ENCODE data around the gene RIN3.
A peak's percentile ranks its signal among the peaks of the same experiment; 100 is the strongest.

The RIN3 gene

GRCh38 chr14:92601757-92602417 is 88.3 kb downstream of the RIN3 start:
- DNase-seq = no peak

- no peak for DNase-seq
These were observed 90.0 kb downstream of the RIN3 start for GRCh38 chr14:92603309-92604242.

- no peak for DNase-seq
These were observed 91.8 kb downstream of the RIN3 start for GRCh38 chr14:92605274-92605940.

- DNase-seq = no peak
These were observed 93.7 kb downstream of the RIN3 start for GRCh38 chr14:92607251-92607650.

GRCh38 chr14:92607702-92608429 is 94.3 kb downstream of the RIN3 start:
- DNase-seq = no peak

GRCh38 chr14:92609955-92610354 is 96.4 kb downstream of the RIN3 start:
- DNase-seq = peak; percentile 63

GRCh38 chr14:92610849-92611271 is 97.3 kb downstream of the RIN3 start:
- DNase-seq = peak; percentile 38

- no peak for DNase-seq
These were observed 99.6 kb downstream of the RIN3 start for GRCh38 chr14:92613008-92613658.

- no peak for DNase-seq
These were observed 100.2 kb downstream of the RIN3 start for GRCh38 chr14:92613681-92614260.

- DNase-seq = no peak
These were observed 101.9 kb downstream of the RIN3 start for GRCh38 chr14:92615451-92615850.

- DNase-seq = no peak
These were observed 102.6 kb downstream of the RIN3 start for GRCh38 chr14:92616178-92616577.

GRCh38 chr14:92617581-92617980 is 104.0 kb downstream of the RIN3 start:
- no peak for DNase-seq

GRCh38 chr14:92619671-92620456 is 106.3 kb downstream of the RIN3 start:
- no peak for DNase-seq

GRCh38 chr14:92622311-92622710 is 108.7 kb downstream of the RIN3 start:
- DNase-seq = no peak

- DNase-seq = no peak
These were observed 111.2 kb downstream of the RIN3 start for GRCh38 chr14:92624764-92625163.

- no peak for DNase-seq
These were observed 111.6 kb downstream of the RIN3 start for GRCh38 chr14:92625213-92625612.

- DNase-seq = no peak
These were observed 112.5 kb downstream of the RIN3 start for GRCh38 chr14:92626041-92626440.

GRCh38 chr14:92627707-92628215 is 114.2 kb downstream of the RIN3 start:
- DNase-seq = no peak

GRCh38 chr14:92628636-92629035 is 115.1 kb downstream of the RIN3 start:
- no peak for DNase-seq

GRCh38 chr14:92630367-92630766 is 116.8 kb downstream of the RIN3 start:
- DNase-seq = no peak

GRCh38 chr14:92631098-92631497 is 117.5 kb downstream of the RIN3 start:
- no peak for DNase-seq
